Osteoblast (primary cell): ENCODE results near the gene CYB5A. TPM values are rescaled to one million over a fixed set of nuclear protein-coding genes. Genes with fewer than 3 reads are reported as not detected.

Source experiments
- DNase-seq: peaks from one replicate; pipeline ENCODE4 v3.0.0; 2011; ENCODE audit warnings: low spot score, mixed read lengths; ENCODE audit not compliant: insufficient read length; ENCODE audit errors: missing footprints
- H2AFZ ChIP-seq: 2 replicates; pipeline ENCODE4 v1.6.0; 2011; ENCODE audit warnings: mild to moderate bottlenecking, low read length
- H3K27ac ChIP-seq: 2 replicates; pipeline ENCODE4 v1.5.1; 2011; ENCODE audit warnings: mild to moderate bottlenecking, low read depth, low read length, moderate library complexity
- H3K27me3 ChIP-seq: 2 replicates; pipeline ENCODE4 v1.6.0; 2012; ENCODE audit warnings: mild to moderate bottlenecking, control low read depth, inconsistent platforms, low read length, moderate library complexity; ENCODE audit not compliant: insufficient read depth
- H3K36me3 ChIP-seq: 2 replicates; pipeline ENCODE4 v1.5.1; 2011; ENCODE audit warnings: mild to moderate bottlenecking, low read length, control low read depth, moderate library complexity; ENCODE audit not compliant: insufficient read depth
- H3K4me1 ChIP-seq: 2 replicates; pipeline ENCODE4 v1.5.1; 2011; ENCODE audit warnings: mild to moderate bottlenecking, low read length, control low read depth, moderate library complexity; ENCODE audit not compliant: insufficient read depth
- H3K4me2 ChIP-seq: 2 replicates; pipeline ENCODE4 v1.6.0; 2011; ENCODE audit warnings: mild to moderate bottlenecking, low read length; ENCODE audit not compliant: insufficient read depth
- H3K4me3 ChIP-seq: fragments of 200-600 bp; sonication (generic); 3 replicates; pipeline ENCODE4 v1.5.1; 2012; ENCODE audit warnings: mild to moderate bottlenecking, low read length, inconsistent platforms; ENCODE audit not compliant: insufficient read depth
- H3K79me2 ChIP-seq: 2 replicates; pipeline ENCODE4 v1.6.0; 2012; ENCODE audit warnings: mild to moderate bottlenecking, low read length, control low read depth, inconsistent platforms; ENCODE audit not compliant: insufficient read depth
- H3K9me3 ChIP-seq: 2 replicates; pipeline ENCODE4 v1.5.1; 2011; ENCODE audit warnings: low read depth, low read length, control low read depth
- H4K20me1 ChIP-seq: 2 replicates; pipeline ENCODE4 v1.6.0; 2012; ENCODE audit warnings: mild to moderate bottlenecking, low read length, control low read depth; ENCODE audit not compliant: insufficient read depth
- total RNA-seq: library from RNA; depleted of rRNA; stranded (reverse); fragments of >200 nt; gene quantifications from 2 replicates; pipeline ENCODE4 v1.2.3, GENCODE V29; 2012
- TF ChIP-seq, protein P1 (sequence below): IDR thresholded peaks from 2 replicates; pipeline ENCODE4 v1.5.1; 2011; ENCODE audit warnings: mild to moderate bottlenecking, low read depth, low read length, moderate library complexity; ENCODE audit errors: extremely low read depth

CYB5A gene
- total RNA-seq, 1 donor, result 55.4 TPM

DNA sequence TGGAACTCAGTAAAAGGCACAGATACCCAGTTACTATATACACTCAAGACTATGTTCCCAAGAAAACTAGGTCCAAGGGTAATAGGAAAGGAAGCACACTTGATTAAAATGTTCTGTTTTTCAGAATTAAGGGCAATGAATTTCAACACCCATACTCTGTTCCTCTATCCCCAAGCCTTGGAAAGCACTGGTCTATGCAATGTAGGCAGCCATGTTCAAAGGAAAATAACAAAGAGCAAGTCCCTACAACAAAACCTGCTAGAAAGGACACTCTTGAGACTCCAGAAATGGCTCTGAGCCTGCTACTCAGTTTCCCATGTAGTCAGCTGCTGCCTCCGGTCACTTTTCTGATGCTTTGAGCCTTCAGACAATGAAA lies 6.8 kb downstream of the CYB5A start:
- no peak overlapping the region for H2AFZ ChIP-seq
- no peaks in the 10 kb centered on the region for H3K27me3 ChIP-seq
- no peak overlapping the region for H3K4me3 ChIP-seq

DNA sequence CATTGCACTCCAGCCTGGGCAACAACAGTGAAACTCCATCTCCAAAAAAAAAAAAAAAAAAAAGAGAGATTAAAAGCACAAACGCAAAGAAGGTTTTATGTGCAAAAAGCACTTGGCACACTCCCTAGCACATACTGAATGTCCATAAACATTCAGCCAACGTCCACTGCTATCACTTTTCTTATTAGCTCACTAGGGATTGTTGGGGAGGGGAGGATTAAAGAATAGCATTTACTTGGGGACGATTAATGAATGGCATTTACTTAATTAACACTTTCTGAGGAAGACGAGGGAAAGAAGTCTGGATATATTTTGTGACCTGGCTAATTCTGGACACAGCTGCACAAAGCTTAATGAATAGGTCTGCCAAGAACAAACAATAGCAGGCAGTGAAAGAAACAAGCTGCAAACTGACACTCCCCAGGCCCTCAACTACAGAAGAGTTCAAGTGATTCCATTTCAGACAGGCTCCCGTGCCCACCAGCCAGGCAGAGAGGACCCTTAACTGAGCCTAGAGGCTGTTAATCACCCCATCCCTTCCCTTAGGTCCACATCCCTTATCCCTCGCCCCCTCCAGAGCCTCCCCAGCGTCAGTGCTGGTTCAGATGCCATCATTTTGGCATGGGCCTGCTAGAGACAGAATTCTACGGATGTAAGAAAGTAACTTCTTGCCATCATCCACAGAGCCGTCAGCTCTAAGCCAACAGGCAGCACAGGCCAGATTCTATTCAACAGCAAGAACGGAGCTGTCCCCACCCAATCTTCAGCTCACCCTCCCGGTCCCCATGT lies 7.4 kb downstream of the CYB5A start:
- no peaks in the 10 kb centered on the region for H3K9me3 ChIP-seq
- H3K4me2 ChIP-seq, result no peak overlapping the region
- H3K4me1 ChIP-seq, result peaks cover 7% of the 10 kb centered on the region
- no peak for DNase-seq
- H2AFZ ChIP-seq, result no peak overlapping the region
- no peak overlapping the region for H3K27ac ChIP-seq
- H4K20me1 ChIP-seq, result peaks cover 2% of the 10 kb centered on the region
- H3K79me2 ChIP-seq, result no peaks in the 10 kb centered on the region
- TF ChIP-seq, protein P1, sequence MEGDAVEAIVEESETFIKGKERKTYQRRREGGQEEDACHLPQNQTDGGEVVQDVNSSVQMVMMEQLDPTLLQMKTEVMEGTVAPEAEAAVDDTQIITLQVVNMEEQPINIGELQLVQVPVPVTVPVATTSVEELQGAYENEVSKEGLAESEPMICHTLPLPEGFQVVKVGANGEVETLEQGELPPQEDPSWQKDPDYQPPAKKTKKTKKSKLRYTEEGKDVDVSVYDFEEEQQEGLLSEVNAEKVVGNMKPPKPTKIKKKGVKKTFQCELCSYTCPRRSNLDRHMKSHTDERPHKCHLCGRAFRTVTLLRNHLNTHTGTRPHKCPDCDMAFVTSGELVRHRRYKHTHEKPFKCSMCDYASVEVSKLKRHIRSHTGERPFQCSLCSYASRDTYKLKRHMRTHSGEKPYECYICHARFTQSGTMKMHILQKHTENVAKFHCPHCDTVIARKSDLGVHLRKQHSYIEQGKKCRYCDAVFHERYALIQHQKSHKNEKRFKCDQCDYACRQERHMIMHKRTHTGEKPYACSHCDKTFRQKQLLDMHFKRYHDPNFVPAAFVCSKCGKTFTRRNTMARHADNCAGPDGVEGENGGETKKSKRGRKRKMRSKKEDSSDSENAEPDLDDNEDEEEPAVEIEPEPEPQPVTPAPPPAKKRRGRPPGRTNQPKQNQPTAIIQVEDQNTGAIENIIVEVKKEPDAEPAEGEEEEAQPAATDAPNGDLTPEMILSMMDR, result no peak
- H3K36me3 ChIP-seq, result no peaks in the 10 kb centered on the region
- no peak overlapping the region for H3K4me3 ChIP-seq
- no peaks in the 10 kb centered on the region for H3K27me3 ChIP-seq

More for the DNA sequence above, 6.8 kb downstream of the CYB5A start:
- peaks cover 2% of the 10 kb centered on the region for H4K20me1 ChIP-seq
- H3K79me2 ChIP-seq, result no peaks in the 10 kb centered on the region
- no peaks in the 10 kb centered on the region for H3K36me3 ChIP-seq
- no peak for DNase-seq
- TF ChIP-seq, protein P1, result no peak
- H3K4me1 ChIP-seq, result peaks cover 9% of the 10 kb centered on the region
- H3K9me3 ChIP-seq, result no peaks in the 10 kb centered on the region
- no peak overlapping the region for H3K4me2 ChIP-seq
- no peak overlapping the region for H3K27ac ChIP-seq

DNA sequence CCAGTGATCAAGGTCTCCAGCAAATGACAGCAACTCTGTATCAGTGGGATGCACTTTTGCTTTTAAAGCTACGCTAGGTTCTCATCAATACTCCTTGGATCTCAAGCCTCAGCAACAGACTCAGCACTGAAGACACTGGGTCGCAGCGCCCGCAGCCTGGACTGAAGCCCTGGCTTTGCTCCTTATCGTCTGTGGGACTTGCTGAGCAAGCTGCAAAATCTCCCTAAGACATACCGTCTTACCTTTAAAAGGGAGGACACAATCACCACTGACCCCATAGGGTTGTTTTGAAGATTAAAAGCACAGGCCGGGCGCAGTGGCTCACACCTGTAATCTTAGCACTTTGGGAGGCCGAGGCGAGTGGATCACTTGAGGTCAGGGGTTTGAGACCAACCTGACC lies 8.1 kb downstream of the CYB5A start:
- H4K20me1 ChIP-seq, result peaks cover 2% of the 10 kb centered on the region

More for the DNA sequence above, 8.1 kb downstream of the CYB5A start:
- Histone ChIP-seq H3K27me3 (no peaks in the 10 kb centered on the region), H3K9me3 (no peaks in the 10 kb centered on the region), H3K36me3 (no peaks in the 10 kb centered on the region), H3K4me1 (peaks cover 1% of the 10 kb centered on the region), H3K4me2 (no peak overlapping the region), H3K27ac (no peak overlapping the region), H3K79me2 (peaks cover 2% of the 10 kb centered on the region), H3K4me3 (no peak overlapping the region), H2AFZ (no peak overlapping the region)
- TF ChIP-seq, protein P1, result no peak
- DNase-seq, result no peak
